Left cardiac atrium (tissue), 4 donors: ENCODE results near the gene SLC1A5. TPM values are rescaled to one million over a fixed set of nuclear protein-coding genes. Genes with fewer than 3 reads are reported as not detected.
A peak's percentile ranks its signal among the peaks of the same experiment; 100 is the strongest.
"Not testable (repeated sequence)": the region's sequence is repeated elsewhere in the genome, so short reads cannot be mapped to it uniquely, and the experiment has no call there.

ENCODE experiments used
- ATAC-seq, 2 donors: fragments of 200-7000 bp; cut with Tn5 transposase; one replicate each; pipeline ENCODE4 v1.9.1; 2020; ENCODE audit warnings: mild to moderate bottlenecking in 2 of 2, moderate library complexity in 2 of 2
- DNase-seq: peaks from one replicate; pipeline ENCODE4 v3.0.0-alpha.2; 2020
- intact Hi-C, 2 donors: fragments of 100-400 bp; cut with DNase I; formaldehyde crosslinking; loops; one replicate each; pipeline versions ENCODE4 v1.14.1 to v1.15.1; 2022 to 2023
- total RNA-seq, 2 donors: library from RNA; stranded (reverse); fragmentation: NEBNext Ultra II Directional; extraction: Animal tissue kit (Norgen Biotek cat#: 25700); gene quantifications; one replicate each; pipeline ENCODE4 v1.2.1, GENCODE V29; 2021
- donor health status: DM: no; HTN: yes; CAD: no.
- donor health status: DM: no; HTN: yes; CAD: no; lungs with severe emphysema.
- donor health status: DM: yes; HTN: yes; CAD: no.
- donor health status: Dilated cardiomyopathy.

Gene SLC1A5
- total RNA-seq, 2 donors from 2014 or later: 34.3 to 40.8 TPM

DNA sequence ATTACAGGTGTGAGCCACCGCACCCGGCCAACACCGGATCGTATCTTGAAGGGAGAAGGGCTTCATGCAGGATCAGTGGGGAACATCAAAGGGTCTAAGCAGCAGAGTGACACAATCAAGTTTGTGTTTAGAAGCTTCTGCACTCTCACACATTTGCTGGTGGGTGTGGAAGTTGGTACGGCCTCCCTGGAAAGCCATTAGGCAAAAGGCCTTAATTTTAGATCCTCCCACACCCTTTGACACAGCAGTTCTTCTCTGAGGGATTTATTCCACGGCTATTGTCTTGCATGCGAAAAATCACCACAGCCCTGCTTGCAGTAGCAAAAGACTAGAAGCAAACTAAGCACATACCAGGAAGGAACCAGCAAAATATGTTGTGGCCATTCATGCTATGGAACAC, 18.3 kb upstream of the SLC1A5 start:
- ATAC-seq: peak in 1 of 2 donors; percentile 63
- intact Hi-C loops: no loop called here
- DNase-seq: no peak

DNA sequence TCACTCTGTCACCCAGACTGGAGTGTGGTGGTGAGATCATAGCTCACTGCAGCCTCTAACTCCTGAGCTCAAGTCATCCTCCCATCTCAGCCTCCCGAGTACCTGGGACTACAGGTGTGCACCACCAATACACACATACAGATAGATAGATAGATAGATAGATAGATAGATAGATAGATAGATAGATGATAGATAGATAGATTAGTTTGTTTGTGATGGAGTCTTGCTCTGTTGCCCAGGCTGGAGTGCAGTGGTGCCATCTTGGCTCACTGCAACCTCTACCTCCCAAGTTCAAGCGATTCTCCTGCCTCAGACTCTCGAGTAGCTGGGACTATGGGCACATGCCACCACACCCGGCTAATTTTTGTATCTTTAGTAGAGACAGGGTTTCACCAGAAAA, 16.0 kb upstream of the SLC1A5 start:
- DNase-seq, ATAC-seq, intact Hi-C loops: not testable (repeated sequence)

DNA sequence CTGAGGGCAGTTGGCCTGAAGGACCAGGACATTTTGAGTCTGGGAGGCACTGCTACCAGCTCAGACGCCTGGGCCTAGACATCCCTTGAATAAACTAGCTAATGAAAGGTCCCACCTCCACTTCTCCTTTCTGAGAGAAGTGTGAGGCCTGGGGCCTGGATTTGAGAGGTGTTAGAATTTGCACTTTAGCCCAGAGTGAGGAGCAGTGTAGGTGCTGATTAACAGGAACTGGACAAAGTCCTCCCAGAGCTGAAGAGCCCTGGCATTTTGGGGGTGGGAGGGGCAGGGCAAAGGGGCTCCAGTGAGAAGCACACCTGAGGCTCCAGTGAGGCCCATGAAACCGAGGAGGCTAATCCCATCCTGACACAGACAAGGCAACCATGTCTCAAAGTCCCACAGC, 15.2 kb upstream of the SLC1A5 start:
- ATAC-seq: peak in 1 of 2 donors; percentile 43
- intact Hi-C loops: no loop called here
- no peak for DNase-seq

- ATAC-seq (no peak), DNase-seq (no peak)
- intact Hi-C loops: no loop called here
Observed at GRCh38 chr19:46802152-46802551, 13.8 kb upstream of the SLC1A5 start.

DNA sequence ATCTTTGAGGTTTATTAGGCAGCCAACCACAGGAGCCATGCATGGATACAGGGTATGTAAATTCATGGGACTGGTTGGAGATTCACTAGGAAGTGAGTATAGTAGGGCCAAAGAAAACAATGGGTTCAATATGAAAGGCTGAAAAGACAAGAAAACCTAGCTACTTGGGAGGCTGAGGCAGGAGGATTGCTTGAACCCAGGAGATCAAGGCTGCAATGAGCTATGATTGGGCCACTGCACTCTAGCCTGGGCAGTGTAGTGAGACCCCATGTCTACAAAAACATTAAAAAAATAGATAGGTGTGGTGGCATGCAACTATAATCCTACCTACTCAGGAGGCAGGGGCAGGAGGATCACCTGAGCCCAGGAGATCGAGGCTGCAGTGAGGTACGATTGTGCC, 10.3 kb upstream of the SLC1A5 start:
- intact Hi-C loops: no loop called here
- DNase-seq (no peak), ATAC-seq (no peak)

DNA sequence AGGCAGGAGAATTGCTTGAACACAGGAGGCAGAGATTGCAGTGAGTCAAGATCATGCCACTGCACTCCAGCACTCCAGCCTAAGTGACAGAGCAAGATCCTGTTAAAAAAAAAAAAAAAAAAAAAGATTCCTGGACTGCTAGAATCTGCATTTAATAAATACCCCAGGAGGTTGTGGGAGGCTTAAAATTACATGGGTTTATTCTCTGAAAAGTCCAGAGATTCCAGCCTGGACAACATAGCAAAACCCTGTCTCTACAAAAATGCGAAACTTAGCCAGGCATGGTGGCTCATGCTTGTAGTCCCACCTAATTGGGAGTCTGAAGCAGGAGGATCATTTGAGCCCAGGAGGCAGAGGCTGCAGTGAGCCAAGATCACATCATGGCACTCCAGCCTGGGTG, 9.5 kb upstream of the SLC1A5 start:
- DNase-seq (no peak), ATAC-seq (no peak)
- intact Hi-C loops: no loop called here

DNA sequence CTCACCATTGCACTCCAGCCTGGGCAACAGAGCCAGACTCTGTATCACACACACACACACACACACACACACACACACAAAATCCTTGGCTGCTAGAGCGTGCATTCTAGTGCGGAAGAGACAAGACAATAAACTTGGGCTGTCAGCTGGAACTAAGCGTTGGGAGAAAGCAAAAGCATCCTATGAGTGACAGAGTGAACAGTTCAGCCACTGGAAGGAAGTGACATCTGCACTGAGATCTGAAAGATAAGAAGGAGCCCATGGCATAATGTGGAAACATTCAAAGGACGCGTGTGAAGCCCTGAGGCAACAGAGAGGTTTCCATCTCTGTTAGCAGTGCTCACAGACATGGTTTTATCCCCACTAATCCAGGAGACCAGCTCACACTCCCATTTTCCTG, 3.5 kb upstream of the SLC1A5 start:
- DNase-seq: no peak
- intact Hi-C loops: no loop called here
- no peak for ATAC-seq

DNA sequence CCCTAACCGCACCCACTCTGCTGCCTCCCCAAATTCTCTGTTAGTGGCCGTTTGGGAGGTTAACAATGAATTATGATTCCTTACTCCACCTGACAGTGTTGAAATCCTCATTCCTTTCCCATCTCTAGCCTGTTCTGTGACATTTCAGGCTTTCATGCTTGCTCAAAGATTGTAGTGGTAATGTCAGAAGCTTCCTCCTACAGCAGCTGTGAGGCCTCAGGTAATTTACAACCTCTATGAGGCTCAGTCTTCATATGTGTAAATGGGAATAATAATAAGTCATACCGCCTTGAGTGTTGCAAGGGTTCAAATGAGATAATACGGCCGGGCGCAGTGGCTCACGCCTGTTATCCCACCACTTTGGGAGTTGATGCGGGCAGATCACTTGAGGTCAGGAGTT, 977 bp upstream of the SLC1A5 start:
- ATAC-seq (no peak), DNase-seq (no peak)
- intact Hi-C loops: no loop called here

DNA sequence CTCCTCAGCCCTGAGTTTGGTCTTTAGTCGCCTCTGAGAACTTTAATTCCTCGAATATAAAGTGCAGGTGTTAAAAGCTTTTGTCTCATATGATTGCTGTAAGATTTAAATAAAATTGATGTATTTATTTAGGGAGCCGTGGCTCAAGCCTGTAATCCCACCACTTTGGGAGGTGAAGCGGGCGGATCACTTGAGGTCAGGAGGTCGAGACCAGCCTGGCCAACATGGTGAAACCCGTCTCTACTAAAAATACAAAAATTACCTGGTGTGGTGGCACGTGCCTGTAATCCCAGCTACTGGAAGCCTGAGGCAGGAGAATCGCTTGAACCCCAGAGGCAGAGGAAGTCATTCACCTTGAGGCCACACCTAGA, 559 bp upstream of the SLC1A5 start:
- intact Hi-C loops: no loop called here
- DNase-seq (no peak), ATAC-seq (no peak)

GRCh38 chr19:46787331-46788261, 798 bp downstream of the SLC1A5 start:
- intact Hi-C loops: no loop called here
- ATAC-seq (peak; percentile 55 to 56), DNase-seq (peak; percentile 75)

GRCh38 chr19:46787040-46787330, 1.4 kb downstream of the SLC1A5 start:
- intact Hi-C loops: no loop called here
- DNase-seq (no peak), ATAC-seq (no peak)

DNA sequence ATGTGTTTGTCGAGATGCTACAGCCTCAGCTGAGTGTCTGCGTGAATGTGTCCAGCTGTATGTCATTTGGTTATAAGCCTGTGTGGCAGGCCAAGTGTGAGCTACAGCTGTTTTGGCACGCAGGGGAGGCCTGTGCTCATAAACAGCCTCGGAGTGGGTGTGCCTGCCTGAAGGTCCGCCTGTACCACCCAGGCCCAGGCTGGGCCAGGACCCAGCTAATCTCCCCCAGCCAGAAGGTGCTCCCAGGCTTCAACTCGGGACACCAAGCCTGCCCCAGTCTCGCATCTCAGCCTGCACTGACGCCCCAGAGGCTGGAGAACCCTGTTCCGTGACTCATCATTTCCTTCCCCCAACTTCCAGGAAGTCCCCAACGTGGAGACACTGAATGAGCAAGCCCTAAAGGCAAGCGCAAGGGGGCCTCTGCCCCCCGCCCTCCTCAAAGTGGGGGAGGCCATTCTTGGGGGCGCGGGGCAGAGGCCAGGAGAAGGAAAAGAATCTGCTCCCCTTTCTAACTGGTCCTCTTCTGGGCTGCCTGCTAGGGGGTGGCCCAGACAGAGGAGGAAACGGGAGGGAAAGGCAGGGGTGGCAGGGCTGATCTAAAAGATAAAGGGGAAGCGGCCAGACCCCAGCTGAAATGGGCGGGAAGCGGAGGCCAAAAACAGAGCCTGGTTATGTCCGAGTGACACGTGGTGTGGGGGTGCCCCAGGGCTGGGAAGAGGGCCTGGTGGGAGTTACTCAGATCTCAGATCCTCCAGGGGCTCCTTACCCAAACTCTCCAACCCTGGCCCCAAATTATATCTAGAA, 2.0 kb downstream of the SLC1A5 start:
- peak; percentile 79 for DNase-seq
- ATAC-seq: peak; percentile 31 to 44
- intact Hi-C loops: no loop called here

DNA sequence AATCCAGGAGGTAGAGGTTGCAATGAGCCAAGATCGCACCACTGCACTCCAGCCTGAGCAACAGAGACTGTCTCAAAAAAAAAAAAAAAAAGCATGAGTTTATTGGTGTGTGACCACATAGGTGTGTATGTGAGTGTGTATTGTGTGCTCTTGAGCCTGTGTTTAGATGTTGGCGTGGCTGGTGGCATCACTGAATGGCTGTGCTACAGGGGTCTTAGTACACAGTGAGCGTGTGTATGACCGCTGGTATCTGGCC, 2.5 kb downstream of the SLC1A5 start:
- no peak for ATAC-seq
- intact Hi-C loops: no loop called here
- no peak for DNase-seq

- ATAC-seq (no peak), DNase-seq (no peak)
- intact Hi-C loops: no loop called here
Observed at GRCh38 chr19:46785054-46785979, 3.1 kb downstream of the SLC1A5 start.

GRCh38 chr19:46784262-46785053, 3.9 kb downstream of the SLC1A5 start:
- peak; percentile 12 to 13 for ATAC-seq
- intact Hi-C loops: no loop called here
- peak; percentile 73 for DNase-seq

DNA sequence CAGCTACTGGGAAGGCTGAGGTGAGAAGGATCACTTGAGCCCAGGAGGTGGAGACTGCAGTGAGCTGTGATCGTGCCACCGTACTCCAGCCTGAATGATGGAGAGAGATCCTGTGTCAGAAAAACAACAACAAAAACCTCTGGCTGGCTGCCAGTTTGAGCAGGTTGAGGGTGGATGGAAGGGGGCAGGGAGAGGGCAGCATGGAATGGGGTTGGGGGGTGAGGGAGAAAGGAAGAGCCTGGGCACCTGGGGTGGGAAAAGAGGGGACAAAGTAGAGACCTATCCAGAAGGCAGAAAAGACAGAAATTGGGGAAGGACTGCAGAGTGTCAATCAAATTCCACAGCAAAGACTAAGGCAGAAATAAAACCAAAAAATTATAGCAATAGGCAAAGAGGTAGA, 4.7 kb downstream of the SLC1A5 start:
- no peak for DNase-seq
- intact Hi-C loops: no loop called here
- no peak for ATAC-seq

DNA sequence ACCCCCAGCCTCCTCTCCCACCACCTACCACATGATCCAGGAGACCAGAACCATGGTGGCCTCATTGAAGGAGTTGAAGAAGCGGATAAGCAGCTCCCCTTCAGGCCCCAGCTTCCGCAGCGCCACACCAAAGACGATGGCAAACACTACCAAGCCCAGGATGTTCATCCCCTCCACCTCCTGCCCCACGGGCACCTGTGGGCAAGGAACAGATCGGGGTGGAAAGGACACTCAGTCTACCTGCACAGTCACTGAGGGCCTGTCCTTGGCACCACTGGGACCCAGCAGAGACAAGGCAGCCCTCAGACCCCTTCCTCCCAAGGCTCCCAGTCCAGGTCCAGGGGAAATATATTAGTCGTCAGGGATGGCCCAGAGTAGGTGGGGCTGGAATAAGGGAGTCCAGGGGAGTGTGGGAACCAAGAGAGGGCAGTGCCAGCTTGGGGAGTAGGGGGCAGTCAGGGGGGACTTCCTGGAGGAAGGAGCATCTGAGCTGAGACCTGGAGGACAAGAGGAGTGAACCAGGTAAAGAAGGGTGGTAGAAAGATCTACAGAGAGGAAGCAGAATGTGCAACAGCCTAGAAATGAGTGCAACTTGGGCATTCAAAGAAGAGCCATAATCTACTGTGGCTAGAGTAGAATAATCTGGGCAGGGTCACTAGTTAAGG, 5.9 kb downstream of the SLC1A5 start:
- ATAC-seq: no peak
- intact Hi-C loops: no loop called here

DNA sequence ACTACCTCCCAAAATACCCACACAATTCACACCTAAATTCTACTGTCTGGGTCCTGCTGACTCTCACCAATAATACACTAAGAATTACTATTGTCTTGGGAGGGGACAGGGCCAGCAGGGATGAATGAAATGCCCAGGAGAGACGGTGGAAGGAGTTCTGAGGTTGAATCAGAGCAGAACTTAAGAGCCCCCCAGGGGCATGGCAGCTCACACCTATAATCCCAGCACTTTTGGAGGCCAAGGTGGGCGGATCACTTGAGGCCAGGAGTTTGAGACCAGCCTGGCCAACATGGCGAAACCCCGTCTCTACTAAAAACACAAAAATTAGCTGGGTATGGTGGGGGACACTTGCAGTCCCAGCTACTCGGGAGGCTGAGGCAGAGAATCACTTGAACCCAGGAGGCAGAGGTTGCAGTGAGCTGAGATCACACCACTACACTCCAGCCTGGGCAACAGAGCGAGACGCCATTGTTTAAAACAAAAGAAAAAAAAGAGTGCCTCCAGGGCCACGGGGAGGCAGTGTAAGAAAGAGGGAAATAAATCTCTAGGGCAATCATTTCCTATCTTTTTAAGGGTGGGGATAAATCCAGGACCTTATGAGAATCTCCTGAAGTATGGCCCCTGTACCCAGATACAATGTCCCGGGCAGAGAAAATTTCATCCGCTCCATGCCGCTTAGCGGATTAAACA, 10.3 kb downstream of the SLC1A5 start:
- intact Hi-C loops, ATAC-seq, DNase-seq: not testable (repeated sequence)

More for the DNA sequence above, 5.9 kb downstream of the SLC1A5 start:
- DNase-seq: no peak
